Measurements from ENCODE around the gene KIRREL1.
A peak's percentile ranks its signal among the peaks of the same experiment; 100 is the strongest.

The KIRREL1 gene

DNA sequence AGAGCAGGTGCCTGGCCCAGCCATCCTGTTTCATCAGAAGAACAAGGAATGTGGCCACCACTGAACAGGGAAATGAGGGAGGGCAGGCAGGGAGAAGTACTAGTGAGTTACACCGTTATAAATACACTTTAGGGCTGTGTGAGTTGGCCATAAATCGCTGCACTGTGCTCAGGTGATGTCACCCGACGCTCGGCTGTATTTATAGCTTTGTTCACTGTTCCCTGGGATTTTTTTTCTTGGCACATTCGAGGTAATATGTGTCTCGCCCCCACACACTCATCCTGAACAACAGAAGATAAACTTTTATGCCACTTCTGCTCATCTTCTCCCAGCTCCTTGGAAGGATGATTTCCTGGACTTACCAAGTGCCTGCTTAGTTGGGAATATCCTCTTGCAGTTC lies 9.0 kb upstream of the KIRREL1 start:
- DNase-seq (ENCODE audit: extremely low read depth, insufficient read length), result no peak
- no peak for TF ChIP-seq CTCF (IDR thresholded peaks at IDR 0.05; ENCODE audit: insufficient read depth, low read length, poor library complexity, severe bottlenecking)
- Histone ChIP-seq H3K36me3 (ENCODE audit: control insufficient read depth, insufficient read depth, low read length) (no peaks in the 10 kb centered on the region), H3K4me3 (replicated peaks; ENCODE audit: low read depth, low read length) (no peak overlapping the region), H3K27me3 (replicated peaks; ENCODE audit: control insufficient read depth, insufficient read depth, low read length) (peaks cover 2% of the 10 kb centered on the region; the same call in 1 of the 2 replicates)

DNA sequence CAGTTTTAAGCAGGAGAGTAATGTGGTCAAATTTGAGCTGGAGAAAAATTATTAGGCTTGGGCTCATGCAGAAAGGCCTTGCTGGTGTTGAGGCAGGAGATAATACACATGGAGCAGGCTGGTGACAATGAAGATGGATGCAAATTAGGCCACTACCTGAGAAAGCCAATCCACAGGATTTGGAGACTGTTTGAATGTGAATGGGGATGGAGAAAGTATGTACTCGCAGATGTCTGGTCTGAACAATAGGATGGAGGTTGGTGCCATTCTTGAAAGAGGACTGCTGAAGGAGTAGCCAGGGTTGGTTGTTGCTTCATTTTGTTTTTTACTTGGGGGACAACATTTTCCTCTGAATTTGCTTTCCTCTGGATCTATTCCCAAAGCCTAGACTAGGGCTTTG lies 8.0 kb upstream of the KIRREL1 start:
- TF ChIP-seq CTCF (IDR thresholded peaks at IDR 0.05; ENCODE audit: insufficient read depth, low read length, poor library complexity, severe bottlenecking), result no peak
- no peak overlapping the region for H3K4me3 ChIP-seq (replicated peaks; ENCODE audit: low read depth, low read length)
- H3K27me3 ChIP-seq (replicated peaks; ENCODE audit: control insufficient read depth, insufficient read depth, low read length), result peaks cover 2% of the 10 kb centered on the region; the same call in 1 of the 2 replicates
- H3K36me3 ChIP-seq (ENCODE audit: control insufficient read depth, insufficient read depth, low read length), result no peaks in the 10 kb centered on the region
- DNase-seq (ENCODE audit: extremely low read depth, insufficient read length), result no peak

- Histone ChIP-seq H3K27me3 (replicated peaks; ENCODE audit: control insufficient read depth, insufficient read depth, low read length) (peaks cover 2% of the 10 kb centered on the region; the same call in 1 of the 2 replicates), H3K4me3 (replicated peaks; ENCODE audit: low read depth, low read length) (no peak overlapping the region), H3K36me3 (ENCODE audit: control insufficient read depth, insufficient read depth, low read length) (no peaks in the 10 kb centered on the region)
- no peak for DNase-seq (ENCODE audit: extremely low read depth, insufficient read length)
- no peak for TF ChIP-seq CTCF (IDR thresholded peaks at IDR 0.05; ENCODE audit: insufficient read depth, low read length, poor library complexity, severe bottlenecking)
Observed at GRCh38 chr1:157988002-157988401, 5.4 kb upstream of the KIRREL1 start.

GRCh38 chr1:157992031-157992832 lies 1.2 kb upstream of the KIRREL1 start:
- no peak overlapping the region for H3K4me3 ChIP-seq (replicated peaks; ENCODE audit: low read depth, low read length)
- TF ChIP-seq CTCF (IDR thresholded peaks at IDR 0.05; ENCODE audit: insufficient read depth, low read length, poor library complexity, severe bottlenecking), result peak; percentile 96
- H3K27me3 ChIP-seq (replicated peaks; ENCODE audit: control insufficient read depth, insufficient read depth, low read length), result peaks cover 2% of the 10 kb centered on the region
- DNase-seq (ENCODE audit: extremely low read depth, insufficient read length), result no peak
- no peaks in the 10 kb centered on the region for H3K36me3 ChIP-seq (ENCODE audit: control insufficient read depth, insufficient read depth, low read length)

DNA sequence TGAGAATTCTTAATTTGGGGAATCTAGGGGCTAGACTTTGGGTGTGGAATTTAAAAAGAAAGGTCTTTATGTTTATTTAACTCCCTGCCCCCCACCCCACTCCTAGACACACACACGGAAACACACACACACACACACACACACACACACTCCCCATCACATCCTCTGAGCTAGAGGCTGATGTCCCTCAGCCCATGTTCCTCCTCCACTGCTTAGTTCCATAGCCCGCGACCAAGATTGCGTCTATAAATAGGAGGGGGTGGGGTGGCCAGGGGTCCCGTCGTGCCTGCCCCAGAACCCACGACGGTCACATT lies 655 bp upstream of the KIRREL1 start:
- no peak for DNase-seq (ENCODE audit: extremely low read depth, insufficient read length)
- Histone ChIP-seq H3K27me3 (replicated peaks; ENCODE audit: control insufficient read depth, insufficient read depth, low read length) (peaks cover 2% of the 10 kb centered on the region), H3K36me3 (ENCODE audit: control insufficient read depth, insufficient read depth, low read length) (no peaks in the 10 kb centered on the region), H3K4me3 (replicated peaks; ENCODE audit: low read depth, low read length) (no peak overlapping the region)
- no peak for TF ChIP-seq CTCF (IDR thresholded peaks at IDR 0.05; ENCODE audit: insufficient read depth, low read length, poor library complexity, severe bottlenecking)
